Panc1 (cell line): ENCODE data around the gene CFAP52.
A peak's percentile ranks its signal among the peaks of the same experiment; 100 is the strongest.

Experiments used
- CTCF ChIP-seq: fragments of 450-650 bp; IDR thresholded peaks from 2 replicates; pipeline ENCODE4 v1.5.1; 2017; ENCODE audit warnings: mild to moderate bottlenecking
- POLR2AphosphoS5 ChIP-seq: IDR thresholded peaks from 2 replicates; pipeline ENCODE4 v1.6.1; 2012; ENCODE audit warnings: mild to moderate bottlenecking, low read depth, low read length, moderate library complexity
- REST ChIP-seq, 2 experiments: IDR thresholded peaks; 2 replicates each; pipeline ENCODE4 v1.6.1; 2011 to 2012; ENCODE audit warnings: low read depth in 2 of 2, control low read depth in 1 of 2, low read length in 1 of 2, mild to moderate bottlenecking in 1 of 2, moderate library complexity in 1 of 2; ENCODE audit not compliant: insufficient read depth in 1 of 2
- SIN3A ChIP-seq: IDR thresholded peaks from 2 replicates; pipeline ENCODE4 v1.6.1; 2012; ENCODE audit warnings: low read depth, mild to moderate bottlenecking, low read length, moderate library complexity, borderline replicate concordance; ENCODE audit not compliant: insufficient read depth
- TCF7L2 ChIP-seq: IDR thresholded peaks from 2 replicates; pipeline ENCODE4 v1.6.1; 2011; ENCODE audit warnings: mild to moderate bottlenecking, low read depth, low read length, inconsistent platforms

- TF ChIP-seq CTCF (peak; percentile 57; the same call in 1 of the 2 replicates), REST (IDR thresholded peaks at IDR 0.05; ENCODE audit: insufficient read depth in 1 of 2, low read depth in 2 of 2, low read length in 1 of 2) (no peak), POLR2AphosphoS5 (no peak), SIN3A (no peak), TCF7L2 (no peak)
Observed at GRCh38 chr17:9529033-9529700, 47.3 kb upstream of the CFAP52 start.
